Peyer's patch (tissue), 4 donors: Measurements from ENCODE around the gene ELFN1. TPM values are rescaled to one million over a fixed set of nuclear protein-coding genes. Genes with fewer than 3 reads are reported as not detected.

ENCODE experiments used
- DNase-seq, 3 donors: peaks; one replicate each; pipeline ENCODE4 v3.0.0-alpha.2; 2017 to 2019
- H3K27ac ChIP-seq, 4 donors: fragments of 200-600 bp; sonication (generic); one replicate each; pipeline ENCODE4 v1.5.1; 2016 to 2019
- H3K27me3 ChIP-seq, 2 donors: fragments of 200-600 bp; sonication (generic); one replicate each; pipeline ENCODE4 v1.5.1; 2019
- H3K36me3 ChIP-seq, 3 donors: fragments of 200-600 bp; sonication (generic); one replicate each; pipeline ENCODE4 v1.5.1; 2016 to 2019
- H3K4me1 ChIP-seq, 4 donors: fragments of 200-600 bp; sonication (generic); one replicate each; pipeline ENCODE4 v1.5.1; 2016 to 2019
- H3K4me3 ChIP-seq, 4 donors: fragments of 200-600 bp; sonication (generic); 1 replicate in 3 of 4; 2 replicates in 1 of 4; pipeline ENCODE4 v1.5.1; 2016 to 2019; ENCODE audit warnings: mild to moderate bottlenecking in 1 of 4
- H3K9me3 ChIP-seq, 4 donors: fragments of 200-600 bp; sonication (generic); one replicate each; pipeline ENCODE4 v1.5.1; 2016 to 2019; ENCODE audit warnings: mild to moderate bottlenecking in 1 of 4
- CTCF ChIP-seq, 6 experiments: fragments of 450-650 bp in 4 of 6; fragments of 200-600 bp in 2 of 6; sonication (generic) in 1 of 6; IDR thresholded peaks; one replicate each; pipeline ENCODE4 v1.5.1; 2017 to 2019; ENCODE audit warnings: antibody characterized with exemption in 6 of 6, mild to moderate bottlenecking in 3 of 6, moderate library complexity in 1 of 6
- POLR2A ChIP-seq, 2 donors: fragments of 450-650 bp; IDR thresholded peaks; one replicate each; pipeline ENCODE4 v1.5.1; 2017; ENCODE audit warnings: antibody characterized with exemption in 2 of 2, mild to moderate bottlenecking in 2 of 2, moderate library complexity in 2 of 2
- total RNA-seq, 4 donors: library from RNA; depleted of rRNA; stranded (reverse); fragments of >200 nt; gene quantifications; one replicate each; pipeline ENCODE4 v1.1.0, GENCODE V29; 2016

Gene ELFN1
- total RNA-seq, 4 donors from 2014 or later = 0.80 TPM; not detected in 3

GRCh38 chr7:1624999-1625927 is 44.8 kb upstream of the ELFN1 start:
- no peak overlapping the region for H3K27ac ChIP-seq
- no peaks in the 10 kb centered on the region for H3K36me3 ChIP-seq
- H3K4me1 ChIP-seq = no peaks in the 10 kb centered on the region
- no peaks in the 10 kb centered on the region for H3K9me3 ChIP-seq
- H3K4me3 ChIP-seq = no peak overlapping the region
- no peak for TF ChIP-seq CTCF (IDR thresholded peaks at IDR 0.05)
- TF ChIP-seq POLR2A (IDR thresholded peaks at IDR 0.05) = no peak
- no peak for DNase-seq
- H3K27me3 ChIP-seq = no peaks in the 10 kb centered on the region

GRCh38 chr7:1626769-1627168 is 43.3 kb upstream of the ELFN1 start:
- Histone ChIP-seq H3K9me3 (no peaks in the 10 kb centered on the region), H3K27ac (no peak overlapping the region), H3K36me3 (no peaks in the 10 kb centered on the region), H3K4me1 (no peaks in the 10 kb centered on the region), H3K27me3 (no peaks in the 10 kb centered on the region), H3K4me3 (no peak overlapping the region)
- no peak for DNase-seq
- no peak for TF ChIP-seq CTCF (IDR thresholded peaks at IDR 0.05)
- TF ChIP-seq POLR2A (IDR thresholded peaks at IDR 0.05) = no peak

- no peak for DNase-seq
- no peaks in the 10 kb centered on the region for H3K36me3 ChIP-seq
- H3K4me1 ChIP-seq = no peaks in the 10 kb centered on the region
- H3K4me3 ChIP-seq = no peak overlapping the region
- H3K27me3 ChIP-seq = no peaks in the 10 kb centered on the region
- TF ChIP-seq POLR2A (IDR thresholded peaks at IDR 0.05) = no peak
- no peak for TF ChIP-seq CTCF (IDR thresholded peaks at IDR 0.05)
- no peak overlapping the region for H3K27ac ChIP-seq
- no peaks in the 10 kb centered on the region for H3K9me3 ChIP-seq
Measured at GRCh38 chr7:1630700-1631336, 39.3 kb upstream of the ELFN1 start.

- no peak for DNase-seq
- H3K4me1 ChIP-seq = no peaks in the 10 kb centered on the region
- H3K27ac ChIP-seq = no peak overlapping the region
- TF ChIP-seq POLR2A (IDR thresholded peaks at IDR 0.05) = no peak
- TF ChIP-seq CTCF (IDR thresholded peaks at IDR 0.05) = no peak
- no peak overlapping the region for H3K4me3 ChIP-seq
- H3K9me3 ChIP-seq = no peaks in the 10 kb centered on the region
- H3K36me3 ChIP-seq = no peaks in the 10 kb centered on the region
- no peaks in the 10 kb centered on the region for H3K27me3 ChIP-seq
Measured at GRCh38 chr7:1631678-1632077, 38.4 kb upstream of the ELFN1 start.

- no peaks in the 10 kb centered on the region for H3K4me1 ChIP-seq
- H3K36me3 ChIP-seq = no peaks in the 10 kb centered on the region
- no peaks in the 10 kb centered on the region for H3K27me3 ChIP-seq
- no peak for TF ChIP-seq POLR2A (IDR thresholded peaks at IDR 0.05)
- no peak for TF ChIP-seq CTCF (IDR thresholded peaks at IDR 0.05)
- H3K27ac ChIP-seq = no peak overlapping the region
- DNase-seq = no peak
- no peak overlapping the region for H3K4me3 ChIP-seq
- peaks cover 0 to 5% (median 2%) of the 10 kb centered on the region in 4 donors for H3K9me3 ChIP-seq
Measured at GRCh38 chr7:1632506-1632905, 37.6 kb upstream of the ELFN1 start.
